Common myeloid progenitor, CD34-positive (primary cell): Measurements from ENCODE around the gene CANT1.

Source experiments
- CTCF ChIA-PET: fragments of 350-600 bp; sonication (Branson Sonifier 250); formaldehyde crosslinking; loops from one replicate; lab custom pipeline; 2021; ENCODE audit warnings: antibody characterized with exemption; lab: Charles Lee
- POLR2A ChIA-PET: fragments of 350-600 bp; sonication (Branson Sonifier 250); formaldehyde crosslinking; loops from one replicate; lab custom pipeline; 2021; ENCODE audit warnings: antibody characterized with exemption; lab: Charles Lee
- DNase-seq, 3 donors: peaks; one replicate each; pipeline versions ENCODE4 v3.0.0 to v3.0.0-alpha.2; 2013
- H3K27ac ChIP-seq, 2 experiments: 1 replicate in 1 of 2; 2 replicates in 1 of 2; pipeline ENCODE4 v1.7.0; 2013; ENCODE audit warnings: inconsistent platforms in 2 of 2, low read length in 2 of 2, mild to moderate bottlenecking in 2 of 2, low read depth in 1 of 2, moderate library complexity in 1 of 2; ENCODE audit not compliant: severe bottlenecking in 2 of 2, insufficient read depth in 1 of 2, poor library complexity in 1 of 2
- H3K27me3 ChIP-seq, 5 experiments: replicated peaks in 2 of 5; 1 replicate in 3 of 5; 2 replicates in 2 of 5; pipeline versions ENCODE4 v1.6.1 to v1.7.0; 2013; ENCODE audit warnings: low read length in 4 of 5, mild to moderate bottlenecking in 2 of 5, moderate library complexity in 2 of 5, inconsistent platforms in 1 of 5; ENCODE audit not compliant: insufficient read depth in 5 of 5, control insufficient read depth in 4 of 5
- H3K36me3 ChIP-seq, 4 experiments: 1 replicate in 2 of 4; 2 replicates in 2 of 4; pipeline versions ENCODE4 v1.6.1 to v1.7.0; 2013; ENCODE audit warnings: low read length in 3 of 4, control low read depth in 1 of 4, mild to moderate bottlenecking in 1 of 4; ENCODE audit not compliant: control insufficient read depth in 4 of 4, insufficient read depth in 4 of 4
- H3K4me1 ChIP-seq, 4 experiments: 1 replicate in 3 of 4; 2 replicates in 1 of 4; pipeline versions ENCODE4 v1.6.1 to v1.7.1; 2013; ENCODE audit warnings: low read length in 3 of 4, mild to moderate bottlenecking in 3 of 4, control low read depth in 1 of 4, inconsistent platforms in 1 of 4, moderate library complexity in 1 of 4; ENCODE audit not compliant: control insufficient read depth in 4 of 4, insufficient read depth in 4 of 4; ENCODE audit errors: control extremely low read depth in 1 of 4
- H3K4me3 ChIP-seq, 7 experiments: 1 replicate in 4 of 7; 2 replicates in 3 of 7; pipeline versions ENCODE4 v1.5.1 to v1.7.0; 2013; ENCODE audit warnings: mild to moderate bottlenecking in 7 of 7, low read length in 6 of 7, moderate library complexity in 6 of 7, inconsistent platforms in 2 of 7, low read depth in 2 of 7, control low read depth in 1 of 7; ENCODE audit not compliant: insufficient read depth in 4 of 7, control insufficient read depth in 1 of 7; ENCODE audit errors: extremely low read depth in 1 of 7
- H3K9me3 ChIP-seq, 5 experiments: 1 replicate in 4 of 5; 2 replicates in 1 of 5; pipeline versions ENCODE4 v1.6.1 to v1.7.1; 2013; ENCODE audit warnings: low read length in 4 of 5, mild to moderate bottlenecking in 2 of 5, inconsistent platforms in 1 of 5, low read depth in 1 of 5, moderate library complexity in 1 of 5; ENCODE audit not compliant: control insufficient read depth in 4 of 5, insufficient read depth in 2 of 5; ENCODE audit errors: control extremely low read depth in 1 of 5
- WGBS: methylation state at CpG from one replicate; pipeline ENCODE4 v1.1.5; 2013; ENCODE audit not compliant: insufficient coverage; 5-methylcytosine and 5-hydroxymethylcytosine counted together

Gene CANT1

DNA sequence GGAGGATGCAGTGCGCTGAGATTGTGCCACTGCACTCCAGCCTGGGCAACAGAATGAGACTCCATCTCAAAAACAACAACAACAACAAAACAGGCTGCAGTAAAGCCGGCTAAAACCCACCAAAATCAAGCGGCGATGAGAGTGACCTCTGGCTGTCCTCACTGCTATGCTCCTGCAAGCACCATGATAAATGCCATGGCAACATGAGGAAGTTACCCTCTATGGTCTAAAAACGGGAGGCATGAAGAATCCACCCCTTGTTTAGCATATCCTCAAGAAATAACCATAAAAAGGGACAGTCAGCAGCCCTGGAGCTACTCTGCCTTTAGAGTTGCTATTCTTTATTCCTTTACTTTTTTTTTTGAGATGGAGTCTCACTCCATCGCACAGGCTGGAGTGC is 21.4 kb downstream of the CANT1 start:
- peak in 1 of 3 donors; percentile 60 for DNase-seq
- 50% methylated on average over 4 of the region's 6 CpGs for WGBS
- H3K27me3 ChIP-seq: no peaks in the 10 kb centered on the region
- H3K36me3 ChIP-seq: peaks cover 3 to 30% (median 19%) of the 10 kb centered on the region in 4 experiments
- peaks cover 15 to 32% (median 29%) of the 10 kb centered on the region in 4 experiments for H3K4me1 ChIP-seq
- ChIA-PET CTCF (interaction anchor here (1.7 to 2.3 kb wide), 2 partner anchors 8 to 16 kb away, joined by 4 to 5 read pairs; no protein-coding TSS in a partner anchor), POLR2A (interaction anchor here (0.6 kb wide), 1 partner anchor 654 kb away, joined by 5 read pairs; no protein-coding TSS in a partner anchor)
- H3K4me3 ChIP-seq: peak overlapping the region in 1 of 7 experiments; percentile 5
- no peak overlapping the region for H3K27ac ChIP-seq
- no peaks in the 10 kb centered on the region for H3K9me3 ChIP-seq

DNA sequence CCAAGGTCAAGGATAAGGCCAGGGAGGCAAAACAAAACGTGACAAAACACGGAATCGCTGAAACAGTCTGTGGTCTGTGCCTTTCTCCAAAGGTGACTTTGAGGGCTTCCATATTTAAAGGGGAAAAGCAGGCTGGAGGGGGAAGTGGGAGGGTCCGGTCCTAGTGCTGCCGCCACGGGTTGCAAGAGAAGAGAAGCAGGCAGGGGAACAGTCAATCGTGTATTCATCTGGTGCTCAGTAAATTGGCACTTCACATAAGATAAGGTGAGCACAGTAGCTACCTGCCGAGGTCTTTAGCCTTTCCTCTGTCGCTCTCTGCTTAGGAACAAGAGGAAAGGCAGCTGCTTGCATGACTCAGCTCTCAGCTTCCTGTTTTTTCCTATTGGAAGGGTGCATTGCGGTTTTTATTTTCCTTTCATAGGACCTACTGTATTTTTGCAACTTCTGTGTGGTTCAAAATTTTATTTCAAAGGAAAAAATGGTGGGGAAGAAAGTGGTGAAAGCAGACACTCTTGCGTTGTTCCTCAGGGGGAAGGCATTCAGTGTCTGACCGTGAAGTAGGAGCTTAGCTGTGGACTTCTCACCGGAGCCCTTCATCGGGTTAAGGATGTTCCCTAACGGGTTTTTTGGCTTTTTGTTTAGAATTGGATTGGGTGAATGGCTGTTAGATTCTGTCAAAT is 22.8 kb downstream of the CANT1 start:
- Histone ChIP-seq H3K27me3 (no peaks in the 10 kb centered on the region), H3K36me3 (peaks cover under 1 to 17% (median 13%) of the 10 kb centered on the region in 4 experiments), H3K27ac (peak overlapping the region; percentile 10 to 63), H3K9me3 (no peaks in the 10 kb centered on the region), H3K4me3 (peak overlapping the region in 6 of 7 experiments; percentile 36 to 72 (median 58)), H3K4me1 (peaks cover 15 to 32% (median 29%) of the 10 kb centered on the region in 4 experiments)
- DNase-seq: peak; percentile 47 to 51 (median 51)
- ChIA-PET POLR2A (no interaction called here), CTCF (interaction anchor here (0.6 to 2.3 kb wide), 7 partner anchors 9 to 730 kb away, joined by 3 to 5 read pairs (median 3); no protein-coding TSS in a partner anchor)
- 0% methylated on average over 10 of the region's 15 CpGs for WGBS

DNA sequence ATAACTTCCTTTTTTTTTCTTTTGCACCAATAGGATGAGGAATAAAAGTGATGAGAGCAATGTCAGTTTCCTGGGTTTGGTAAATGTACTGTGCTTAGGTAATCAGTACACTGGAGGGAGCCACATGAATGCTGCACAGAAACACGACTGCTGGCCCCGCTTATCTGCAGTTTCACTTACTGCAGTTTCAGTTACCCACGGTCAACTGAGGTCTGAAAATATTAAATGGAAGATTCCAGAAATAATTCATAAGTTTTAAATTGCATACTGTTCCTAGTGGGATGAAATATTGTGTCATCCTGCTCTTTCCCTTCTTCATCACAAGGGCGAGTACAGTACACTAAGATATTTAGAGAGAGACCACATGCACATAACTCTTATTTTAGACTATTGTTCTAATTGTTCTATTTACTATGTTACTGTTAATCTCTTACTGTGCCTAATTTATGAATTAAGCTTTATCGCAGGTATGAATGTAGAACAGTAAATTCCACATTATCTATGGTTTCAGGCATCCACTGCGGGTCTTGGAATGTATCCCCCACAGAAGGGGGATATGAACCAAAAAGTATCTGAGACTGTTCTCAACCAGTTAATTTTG is 23.4 kb downstream of the CANT1 start:
- peak overlapping the region in 6 of 7 experiments; percentile 30 to 72 (median 48) for H3K4me3 ChIP-seq
- H3K4me1 ChIP-seq: peaks cover 15 to 32% (median 29%) of the 10 kb centered on the region in 4 experiments
- H3K27me3 ChIP-seq: no peaks in the 10 kb centered on the region
- peak; percentile 66 to 90 (median 79) for DNase-seq
- H3K9me3 ChIP-seq: no peaks in the 10 kb centered on the region
- WGBS: 13% methylated on average over 4 of the region's 6 CpGs
- peak overlapping the region; percentile 10 to 63 for H3K27ac ChIP-seq
- peaks cover 0 to 11% (median 9%) of the 10 kb centered on the region in 4 experiments for H3K36me3 ChIP-seq
- POLR2A ChIA-PET: no interaction called here
- CTCF ChIA-PET: interaction anchor here (0.6 to 2.3 kb wide), 8 partner anchors 9 to 81 kb away, joined by 3 to 5 read pairs (median 4); no protein-coding TSS in a partner anchor

DNA sequence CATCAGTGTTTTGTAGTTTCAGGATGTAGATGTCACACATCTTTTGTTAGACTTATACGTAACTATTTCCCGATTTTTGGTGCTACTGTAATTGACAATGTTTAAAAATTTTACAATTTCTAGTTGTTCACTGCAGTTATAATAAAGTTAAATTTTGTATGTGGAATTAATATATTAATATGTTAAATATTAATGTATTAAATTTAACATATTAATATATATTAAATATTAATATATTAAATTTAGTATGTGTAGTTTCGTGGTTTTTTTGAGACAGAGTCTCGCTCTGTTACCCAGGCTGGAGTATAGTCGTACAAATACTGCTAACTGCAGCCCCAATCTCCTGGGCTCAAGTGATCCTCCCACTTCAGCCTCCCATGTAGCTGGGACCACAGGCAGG is 24.2 kb downstream of the CANT1 start:
- Histone ChIP-seq H3K27ac (no peak overlapping the region), H3K4me1 (peaks cover 15 to 32% (median 30%) of the 10 kb centered on the region in 4 experiments), H3K36me3 (peaks cover 0 to 3% (median 3%) of the 10 kb centered on the region in 4 experiments), H3K4me3 (no peak overlapping the region), H3K9me3 (no peaks in the 10 kb centered on the region), H3K27me3 (no peaks in the 10 kb centered on the region)
- CTCF ChIA-PET: interaction anchor here (0.6 to 1.6 kb wide), 4 partner anchors 10 to 80 kb away, joined by 3 to 4 read pairs (median 4); no protein-coding TSS in a partner anchor
- POLR2A ChIA-PET: no interaction called here
- WGBS: no CpG with 5 or more reads among the region's 5 CpGs
- no peak for DNase-seq

DNA sequence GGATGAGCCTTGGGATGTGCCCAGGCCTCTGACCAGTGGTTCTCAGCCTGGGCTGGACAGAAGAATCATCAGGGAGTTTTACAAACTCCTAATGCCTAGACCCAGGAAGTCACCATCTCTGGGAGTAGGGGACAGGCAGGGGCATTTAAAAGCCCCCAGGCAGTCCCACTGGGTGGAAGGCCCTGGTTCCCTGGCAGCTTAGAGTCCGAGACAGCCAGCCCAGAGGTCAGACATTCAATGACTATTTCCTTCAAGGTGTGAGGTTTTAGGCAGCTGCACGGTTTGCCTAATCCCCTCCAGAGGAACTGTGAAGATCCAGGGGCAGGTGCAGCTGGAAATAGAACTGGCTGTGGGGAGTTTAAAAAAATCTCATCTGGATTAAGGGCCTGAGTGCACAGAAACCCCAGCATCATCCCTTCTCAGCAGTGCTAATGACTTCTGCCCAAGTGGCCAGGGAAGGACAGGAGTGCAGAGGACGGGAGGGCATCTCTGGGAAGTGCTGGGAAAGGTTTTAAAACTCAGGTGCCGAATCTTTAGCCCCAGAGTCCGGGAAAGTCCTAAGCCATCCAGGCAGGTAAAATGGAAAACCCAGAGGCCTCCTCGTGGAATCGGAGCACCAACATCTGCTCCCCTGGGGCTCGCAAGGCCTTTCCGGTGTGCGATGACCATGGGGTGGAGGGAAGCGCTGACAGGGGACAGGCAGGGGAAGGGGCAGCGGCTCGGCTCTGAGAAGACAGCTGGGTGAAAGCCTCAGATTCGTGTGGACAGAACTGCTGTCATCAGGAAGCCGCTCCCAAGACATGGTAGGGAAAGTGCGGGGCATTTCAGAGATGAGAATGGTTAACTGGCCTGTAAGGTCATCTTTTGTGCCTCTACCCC is 28.3 kb downstream of the CANT1 start:
- Histone ChIP-seq H3K4me3 (no peak overlapping the region), H3K4me1 (peaks cover 3 to 20% (median 19%) of the 10 kb centered on the region in 4 experiments), H3K9me3 (no peaks in the 10 kb centered on the region), H3K27me3 (no peaks in the 10 kb centered on the region), H3K27ac (no peak overlapping the region), H3K36me3 (no peaks in the 10 kb centered on the region)
- POLR2A ChIA-PET: no interaction called here
- CTCF ChIA-PET: interaction anchor here (0.9 to 1.8 kb wide), 4 partner anchors 10 to 115 kb away, joined by 3 to 6 read pairs (median 5); no protein-coding TSS in a partner anchor
- DNase-seq: no peak
- 97% methylated on average over 16 of the region's 16 CpGs for WGBS

DNA sequence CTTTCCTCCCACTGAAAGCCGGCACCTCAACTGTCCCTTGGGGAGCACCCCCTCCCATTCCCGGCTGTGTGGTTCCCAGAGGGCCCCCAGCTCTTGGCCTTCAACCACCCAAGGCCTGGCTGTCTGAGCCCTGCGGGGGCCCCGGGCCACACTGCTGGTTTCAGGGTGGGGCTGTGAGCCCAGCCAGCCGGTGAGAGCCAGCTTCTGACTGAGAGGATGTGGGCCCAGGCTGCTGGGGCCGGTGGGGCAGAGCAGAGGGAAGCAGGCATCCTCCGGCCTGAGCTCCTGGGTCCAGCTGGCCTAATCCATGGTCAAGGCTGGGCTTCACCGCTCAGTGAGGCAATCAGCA is 29.0 kb downstream of the CANT1 start:
- WGBS: 77% methylated on average over 7 of the region's 8 CpGs
- CTCF ChIA-PET: interaction anchor here (1.0 to 1.8 kb wide), 4 partner anchors 9 to 115 kb away, joined by 3 to 6 read pairs (median 4); no protein-coding TSS in a partner anchor
- H3K4me3 ChIP-seq: no peak overlapping the region
- POLR2A ChIA-PET: no interaction called here
- no peaks in the 10 kb centered on the region for H3K27me3 ChIP-seq
- H3K36me3 ChIP-seq: peaks cover 0 to 4% (median 0%) of the 10 kb centered on the region in 4 experiments
- DNase-seq: no peak
- H3K9me3 ChIP-seq: no peaks in the 10 kb centered on the region
- peaks cover 0 to 14% (median 13%) of the 10 kb centered on the region in 4 experiments for H3K4me1 ChIP-seq
- H3K27ac ChIP-seq: no peak overlapping the region
